H1 (cell line): Measurements from ENCODE around the gene ZNF148. TPM values are rescaled to one million over a fixed set of nuclear protein-coding genes. Genes with fewer than 3 reads are reported as not detected.

Experiments
- CTCF ChIA-PET: fragments of 300-600 bp; sonication (Branson Sonifier 250); formaldehyde crosslinking; loops from one replicate; lab custom pipeline; 2021; ENCODE audit not compliant: partially characterized antibody; lab: Charles Lee
- POLR2A ChIA-PET: fragments of 300-600 bp; sonication (Branson Sonifier 250); formaldehyde crosslinking; loops from one replicate; lab custom pipeline; 2021; ENCODE audit warnings: inconsistent platforms; ENCODE audit not compliant: partially characterized antibody; lab: Charles Lee
- DNase-seq, 2 experiments: peaks; one replicate each; pipeline versions ENCODE4 v3.0.0 to v3.0.0-alpha.2; 2010 to 2022; ENCODE audit warnings: low spot score in 2 of 2, low read depth in 1 of 2, mixed read lengths in 1 of 2
- FAIRE-seq: peaks from 2 replicates; lab custom pipeline; 2011; peaks lifted over from hg19 to GRCh38; lab: Jason Lieb, UNC
- H2AFZ ChIP-seq: 2 replicates; pipeline ENCODE4 v1.8.1; 2012; ENCODE audit warnings: low read length, inconsistent platforms
- H2AK5ac ChIP-seq: 2 replicates; pipeline ENCODE4 v1.6.1; 2013; ENCODE audit warnings: low read depth, low read length
- H2BK120ac ChIP-seq: replicated peaks from 2 replicates; pipeline ENCODE3; 2013; ENCODE audit warnings: low read depth, low read length, inconsistent platforms
- H2BK12ac ChIP-seq: 2 replicates; pipeline ENCODE4 v1.6.1; 2013; ENCODE audit warnings: low read depth, low read length
- H2BK15ac ChIP-seq: 2 replicates; pipeline ENCODE4 v1.6.1; 2013; ENCODE audit warnings: low read length
- H2BK20ac ChIP-seq: 2 replicates; pipeline ENCODE4 v1.6.1; 2013; ENCODE audit warnings: low read length
- H2BK5ac ChIP-seq: 2 replicates; pipeline ENCODE4 v1.6.1; 2013; ENCODE audit warnings: low read depth, low read length
- H3K14ac ChIP-seq: 2 replicates; pipeline ENCODE4 v1.6.1; 2013; ENCODE audit warnings: inconsistent platforms; ENCODE audit not compliant: insufficient read length
- H3K18ac ChIP-seq: 2 replicates; pipeline ENCODE4 v1.6.1; 2013; ENCODE audit warnings: low read length; ENCODE audit errors: extremely low read depth
- H3K23ac ChIP-seq: 2 replicates; pipeline ENCODE4 v1.6.1; 2013; ENCODE audit warnings: inconsistent platforms; ENCODE audit not compliant: insufficient read length
- H3K23me2 ChIP-seq: 2 replicates; pipeline ENCODE4 v1.6.1; 2013; ENCODE audit warnings: low read depth, low read length
- H3K27ac ChIP-seq: 2 replicates; pipeline ENCODE4 v1.6.1; 2011; ENCODE audit warnings: low read depth, low read length, inconsistent platforms
- H3K27me3 ChIP-seq, 4 experiments: replicated peaks in 1 of 4; 1 replicate in 1 of 4; 2 replicates in 3 of 4; pipeline versions ENCODE4 v1.6.1 to v1.8.1; 2011 to 2013; ENCODE audit warnings: low read length in 3 of 4, mild to moderate bottlenecking in 3 of 4, inconsistent platforms in 2 of 4, mixed read lengths in 2 of 4, moderate library complexity in 1 of 4; ENCODE audit not compliant: control insufficient read depth in 3 of 4, insufficient read depth in 3 of 4; ENCODE audit errors: extremely low read depth in 1 of 4
- H3K36me3 ChIP-seq, 4 experiments: 2 replicates each; pipeline versions ENCODE4 v1.6.1 to v1.8.1; 2011 to 2013; ENCODE audit warnings: mild to moderate bottlenecking in 4 of 4, low read length in 3 of 4, moderate library complexity in 2 of 4, control low read depth in 1 of 4, inconsistent platforms in 1 of 4; ENCODE audit not compliant: insufficient read depth in 4 of 4, control insufficient read depth in 2 of 4
- H3K4ac ChIP-seq: replicated peaks from 2 replicates; pipeline ENCODE3; 2013; ENCODE audit warnings: low read length, low read depth, mixed read lengths, inconsistent platforms; ENCODE audit not compliant: insufficient read length
- H3K4me1 ChIP-seq, 4 experiments: replicated peaks in 1 of 4; 1 replicate in 1 of 4; 2 replicates in 3 of 4; pipeline versions ENCODE4 v1.6.1 to v1.8.1; 2011 to 2013; ENCODE audit warnings: low read length in 3 of 4, inconsistent platforms in 2 of 4, mixed read lengths in 1 of 4; ENCODE audit not compliant: insufficient read depth in 4 of 4, control insufficient read depth in 3 of 4
- H3K4me2 ChIP-seq, 2 experiments: 2 replicates each; pipeline versions ENCODE4 v1.6.1 to v1.8.1; 2011 to 2013; ENCODE audit warnings: low read depth in 2 of 2, low read length in 2 of 2, control low read depth in 1 of 2, inconsistent platforms in 1 of 2, mild to moderate bottlenecking in 1 of 2; ENCODE audit not compliant: insufficient read depth in 1 of 2
- H3K4me3 ChIP-seq, 4 experiments: fragments of 200-600, 300-600 bp in 1 of 4; sonication (generic), shearing (Covaris generic), sonication (Bioruptor Twin) in 1 of 4; 2 replicates each; pipeline versions ENCODE4 v1.5.1 to v1.8.1; 2011 to 2016; ENCODE audit warnings: low read length in 4 of 4, low read depth in 3 of 4, control low read depth in 2 of 4, inconsistent platforms in 2 of 4, mild to moderate bottlenecking in 2 of 4, mixed read lengths in 1 of 4, moderate library complexity in 1 of 4; ENCODE audit not compliant: insufficient read depth in 2 of 4; ENCODE audit errors: extremely low read depth in 1 of 4
- H3K56ac ChIP-seq: replicated peaks from 2 replicates; pipeline ENCODE3; 2013; ENCODE audit warnings: low read depth, mild to moderate bottlenecking, mixed read lengths, low read length, inconsistent platforms; ENCODE audit not compliant: insufficient read length
- H3K79me1 ChIP-seq: 2 replicates; pipeline ENCODE4 v1.6.1; 2013; ENCODE audit warnings: low read depth, low read length, control low read depth
- H3K79me2 ChIP-seq, 2 experiments: 2 replicates each; pipeline versions ENCODE4 v1.6.1 to v1.8.1; 2012 to 2013; ENCODE audit warnings: low read length in 2 of 2, mild to moderate bottlenecking in 2 of 2, inconsistent platforms in 1 of 2; ENCODE audit not compliant: insufficient read depth in 2 of 2, control insufficient read depth in 1 of 2
- H3K9ac ChIP-seq, 4 experiments: replicated peaks in 1 of 4; 1 replicate in 1 of 4; 2 replicates in 3 of 4; pipeline versions ENCODE4 v1.6.1 to v1.8.1; 2011 to 2013; ENCODE audit warnings: low read depth in 3 of 4, low read length in 3 of 4, control low read depth in 2 of 4, mild to moderate bottlenecking in 2 of 4, moderate library complexity in 2 of 4, inconsistent platforms in 1 of 4; ENCODE audit errors: extremely low read depth in 1 of 4
- H3K9me3 ChIP-seq, 2 experiments: 2 replicates each; pipeline versions ENCODE4 v1.6.1 to v1.8.1; 2012 to 2013; ENCODE audit warnings: mild to moderate bottlenecking in 2 of 2, moderate library complexity in 2 of 2, control low read depth in 1 of 2, inconsistent platforms in 1 of 2, low read depth in 1 of 2, low read length in 1 of 2, mixed read lengths in 1 of 2; ENCODE audit not compliant: insufficient read depth in 2 of 2
- H4K20me1 ChIP-seq, 2 experiments: replicated peaks in 1 of 2; 2 replicates each; pipeline versions ENCODE3 to v1.8.1; 2011 to 2013; ENCODE audit warnings: inconsistent platforms in 2 of 2, low read length in 2 of 2, mild to moderate bottlenecking in 1 of 2; ENCODE audit not compliant: insufficient read depth in 2 of 2, control insufficient read depth in 1 of 2
- H4K5ac ChIP-seq: 2 replicates; pipeline ENCODE4 v1.6.1; 2013; ENCODE audit warnings: low read length, low read depth, mixed read lengths, inconsistent platforms; ENCODE audit not compliant: insufficient read length
- H4K8ac ChIP-seq: 2 replicates; pipeline ENCODE4 v1.8.0; 2013; ENCODE audit warnings: mild to moderate bottlenecking, moderate library complexity, low read length, inconsistent platforms; ENCODE audit not compliant: insufficient read depth; ENCODE audit errors: extremely low read depth
- H4K91ac ChIP-seq: replicated peaks from 2 replicates; pipeline ENCODE3; 2013; ENCODE audit warnings: low read length, mixed read lengths, inconsistent platforms; ENCODE audit not compliant: insufficient read length
- CHD2 ChIP-seq: IDR thresholded peaks from 2 replicates; pipeline ENCODE4 v1.6.1; 2012; ENCODE audit warnings: low read length, improper control_type of control experiment
- JUND ChIP-seq: IDR thresholded peaks from 2 replicates; pipeline ENCODE4 v1.6.1; 2011; ENCODE audit warnings: mild to moderate bottlenecking, improper control_type of control experiment, low read length
- KDM5A ChIP-seq: fragments of 200-600 bp; IDR thresholded peaks from 2 replicates; pipeline ENCODE4 v1.7.1; 2012; ENCODE audit warnings: mild to moderate bottlenecking, low read length, inconsistent platforms, mixed read lengths
- MAX ChIP-seq: IDR thresholded peaks from 2 replicates; pipeline ENCODE4 v1.6.1; 2012; ENCODE audit warnings: inconsistent platforms
- SIN3A ChIP-seq, 2 experiments: IDR thresholded peaks in 1 of 2; conservative IDR thresholded peaks in 1 of 2; 2 replicates each; pipeline ENCODE4 v1.6.1; 2011 to 2012; ENCODE audit warnings: low read length in 2 of 2, improper control_type of control experiment in 1 of 2, low read depth in 1 of 2, mild to moderate bottlenecking in 1 of 2
- TEAD4 ChIP-seq: IDR thresholded peaks from 2 replicates; pipeline ENCODE4 v1.6.1; 2012; ENCODE audit warnings: low read depth, low read length, inconsistent platforms, mixed read lengths
- WGBS, 2 experiments: shearing (Covaris generic) in 1 of 2; methylation state at CpG; one replicate each; pipeline versions ENCODE4 v1.1.6 to v1.1.7; 2013 to 2015; ENCODE audit warnings: low lambda C conversion rate in 2 of 2, mixed read lengths in 2 of 2, inconsistent platforms in 1 of 2, low coverage in 1 of 2, missing lambda C conversion rate in 1 of 2; ENCODE audit not compliant: insufficient replicate concordance in 2 of 2, insufficient coverage in 1 of 2, insufficient read length in 1 of 2; ENCODE audit errors: extremely low coverage in 1 of 2, missing lambda C conversion rate in 1 of 2; 5-methylcytosine and 5-hydroxymethylcytosine counted together
- polyA plus RNA-seq, 7 experiments: library from polyadenylated mRNA; depleted of rRNA in 3 of 7; stranded (reverse) in 5 of 7; unstranded in 2 of 7; fragments of >200 nt in 5 of 7; fragments of 200-250 nt in 2 of 7; gene quantifications; 1 replicate in 5 of 7; 2 replicates in 1 of 7; 4 replicates in 1 of 7; pipeline versions ENCODE4 v1.2.1 to v1.2.3, GENCODE V29; 2011 to 2013; ENCODE audit warnings: missing spikeins in 2 of 7, mixed read lengths in 2 of 7
- total RNA-seq: library from RNA; stranded (reverse); fragmentation: NEBNext Ultra II Directional; extraction: Animal tissue kit (Norgen Biotek cat#: 25700); gene quantifications from 2 replicates; pipeline ENCODE4 v1.2.1, GENCODE V29; 2021

The ZNF148 gene
- total and polyA plus RNA-seq, 2 of the 8 experiments (the other 6 are each of a cell fraction or from before 2014, with no cell fraction given) = 3.7 to 22.6 TPM

- FAIRE-seq = no peak
Observed at GRCh38 chr3:125187599-125187910, 187.6 kb downstream of the ZNF148 start.

More at GRCh38 chr3:125187599-125187910, 187.6 kb downstream of the ZNF148 start:
- Histone ChIP-seq H2AK5ac (no peak overlapping the region), H2BK5ac (peak overlapping the region; percentile 44; the same call in 1 of the 2 replicates), H2BK120ac (no peak overlapping the region), H2BK12ac (peak overlapping the region; percentile 68; the same call in 1 of the 2 replicates), H3K4me3 (no peak overlapping the region), H4K8ac (no peak overlapping the region), H4K20me1 (no peaks in the 10 kb centered on the region), H2BK15ac (no peak overlapping the region; the same call in 1 of the 2 replicates), H3K9ac (no peak overlapping the region), H3K4me1 (peaks cover 5 to 16% (median 12%) of the 10 kb centered on the region in 4 experiments), H4K5ac (no peak overlapping the region), H3K9me3 (no peaks in the 10 kb centered on the region; a peak in 1 of 4 replicates), H4K91ac (no peak overlapping the region), H2BK20ac (0 out of 2 replicates have a peak overlapping the region, but pooled peaks have one; percentile 10), H3K79me1 (no peaks in the 10 kb centered on the region), H3K4ac (no peak overlapping the region), H3K79me2 (no peaks in the 10 kb centered on the region), H3K18ac (0 out of 2 replicates have a peak overlapping the region, but pooled peaks have one; percentile 22), H3K4me2 (no peak overlapping the region), H3K23ac (no peak overlapping the region), H3K14ac (no peak overlapping the region), H3K27ac (no peak overlapping the region), H3K27me3 (no peaks in the 10 kb centered on the region), H2AFZ (no peak overlapping the region), H3K23me2 (no peaks in the 10 kb centered on the region), H3K56ac (no peak overlapping the region), H3K36me3 (peaks cover 0 to 10% (median 2%) of the 10 kb centered on the region in 4 experiments; a peak in 3 of 8 replicates)
- peak in 1 of 2 experiments; percentile 41 for DNase-seq
- POLR2A ChIA-PET = no interaction called here
- TF ChIP-seq MAX (no peak), KDM5A (no peak), CHD2 (no peak), TEAD4 (no peak), JUND (no peak), SIN3A (conservative IDR thresholded peaks at IDR 0.05 in 1 of 2, IDR thresholded peaks at IDR 0.05 in 1 of 2; ENCODE audit: low read depth in 1 of 2, low read length in 2 of 2) (no peak)
- 82% methylated on average over 5 of the region's 5 CpGs; no CpG with 5 or more reads in 1 of the 2 experiments for WGBS, 2 experiments
- CTCF ChIA-PET = interaction anchor here (0.7 to 3.9 kb wide), 6 partner anchors 9 to 201 kb away, joined by 3 to 16 read pairs (median 4); no protein-coding TSS in a partner anchor
